ENCODE measurements around the gene PIGW. TPM values are rescaled to one million over a fixed set of nuclear protein-coding genes. Genes with fewer than 3 reads are reported as not detected.

Gene PIGW
- 7.9 TPM for polyA plus RNA-seq

GRCh38 chr17:36534840-36535668 lies at the start of gene PIGW, which contains the start of gene MYO19:
TSS of gene PIGW (plus strand) at chr17:36534987. CDS start at chr17:36537102, 2,115 bp downstream.
TSS of gene MYO19 (minus strand) at chr17:36534868. CDS start at chr17:36532538, 2,330 bp downstream.
- Mint-ChIP-seq H3K27me3 (no peaks in the 10 kb centered on the region), H3K9me3 (no peaks in the 10 kb centered on the region), H3K4me3 (peak within 1 kb of the TSS; percentile 95 to 100 (median 96)), H3K36me3 (no peaks in the 10 kb centered on the region), H3K27ac (peak within 1 kb of the TSS; percentile 90 to 100 (median 98)), H3K4me1 (peaks cover 9 to 21% (median 13%) of the 10 kb centered on the region in 3 donors)

- peak overlapping the region; percentile 38 to 98 (median 80) for H3K4me3 Mint-ChIP-seq
- H3K9me3 Mint-ChIP-seq, result no peaks in the 10 kb centered on the region
- peaks cover 5% of the 10 kb centered on the region for H3K36me3 Mint-ChIP-seq
- peak overlapping the region in 1 of 3 donors; percentile 31 for H3K27ac Mint-ChIP-seq
- peaks cover 23% of the 10 kb centered on the region for H3K27me3 Mint-ChIP-seq
- peaks cover 19 to 25% (median 23%) of the 10 kb centered on the region in 3 donors for H3K4me1 Mint-ChIP-seq
Observed at GRCh38 chr17:36485027-36485426, 49.8 kb upstream of the PIGW start.

- Mint-ChIP-seq H3K27ac (peak overlapping the region; percentile 49 to 99 (median 82)), H3K4me3 (peak overlapping the region; percentile 90 to 100 (median 98)), H3K9me3 (no peaks in the 10 kb centered on the region), H3K27me3 (peaks cover 22% of the 10 kb centered on the region), H3K36me3 (peaks cover 8% of the 10 kb centered on the region), H3K4me1 (peaks cover 24 to 28% (median 25%) of the 10 kb centered on the region in 3 donors)
Observed at GRCh38 chr17:36485805-36486203, 49.0 kb upstream of the PIGW start.

- H3K9me3 Mint-ChIP-seq, result no peaks in the 10 kb centered on the region
- peaks cover 18% of the 10 kb centered on the region for H3K27me3 Mint-ChIP-seq
- H3K27ac Mint-ChIP-seq, result peak within 1 kb of the TSS; percentile 49 to 99 (median 82)
- H3K36me3 Mint-ChIP-seq, result peaks cover 8% of the 10 kb centered on the region
- peaks cover 24 to 30% (median 25%) of the 10 kb centered on the region in 3 donors for H3K4me1 Mint-ChIP-seq
- H3K4me3 Mint-ChIP-seq, result peak within 1 kb of the TSS; percentile 90 to 100 (median 98)
Observed at GRCh38 chr17:36486204-36487194, 48.3 kb upstream of the PIGW start, which contains the start of gene ZNHIT3. TSS of gene ZNHIT3 (plus strand) at chr17:36486681. CDS start at chr17:36486700, 19 bp downstream.

- no peak overlapping the region for H3K27ac Mint-ChIP-seq
- H3K9me3 Mint-ChIP-seq, result no peaks in the 10 kb centered on the region
- H3K36me3 Mint-ChIP-seq, result peaks cover 6% of the 10 kb centered on the region
- H3K4me1 Mint-ChIP-seq, result peaks cover 8 to 13% (median 11%) of the 10 kb centered on the region in 3 donors
- H3K4me3 Mint-ChIP-seq, result no peak overlapping the region
- H3K27me3 Mint-ChIP-seq, result no peaks in the 10 kb centered on the region
Observed at GRCh38 chr17:36493956-36494355, 40.8 kb upstream of the PIGW start.

- H3K9me3 Mint-ChIP-seq, result no peaks in the 10 kb centered on the region
- no peaks in the 10 kb centered on the region for H3K27me3 Mint-ChIP-seq
- peaks cover 6% of the 10 kb centered on the region for H3K36me3 Mint-ChIP-seq
- no peak overlapping the region for H3K27ac Mint-ChIP-seq
- peaks cover 4 to 8% (median 8%) of the 10 kb centered on the region in 3 donors for H3K4me1 Mint-ChIP-seq
- no peak overlapping the region for H3K4me3 Mint-ChIP-seq
Observed at GRCh38 chr17:36494674-36495073, 40.1 kb upstream of the PIGW start.

- no peaks in the 10 kb centered on the region for H3K27me3 Mint-ChIP-seq
- H3K27ac Mint-ChIP-seq, result no peak overlapping the region
- H3K36me3 Mint-ChIP-seq, result peaks cover 4% of the 10 kb centered on the region
- no peak overlapping the region for H3K4me3 Mint-ChIP-seq
- no peaks in the 10 kb centered on the region for H3K9me3 Mint-ChIP-seq
- peaks cover 2 to 6% (median 4%) of the 10 kb centered on the region in 3 donors for H3K4me1 Mint-ChIP-seq
Observed at GRCh38 chr17:36495076-36495578, 39.7 kb upstream of the PIGW start.

GRCh38 chr17:36496018-36496789 lies 38.6 kb upstream of the PIGW start:
- Mint-ChIP-seq H3K27ac (peak overlapping the region in 2 of 3 donors; percentile 4 to 84), H3K36me3 (peaks cover 2% of the 10 kb centered on the region), H3K9me3 (no peaks in the 10 kb centered on the region), H3K4me1 (peaks cover 0 to 2% (median under 1%) of the 10 kb centered on the region in 3 donors), H3K4me3 (no peak overlapping the region), H3K27me3 (no peaks in the 10 kb centered on the region)

GRCh38 chr17:36498155-36498554 lies 36.6 kb upstream of the PIGW start:
- no peaks in the 10 kb centered on the region for H3K27me3 Mint-ChIP-seq
- no peaks in the 10 kb centered on the region for H3K36me3 Mint-ChIP-seq
- no peaks in the 10 kb centered on the region for H3K9me3 Mint-ChIP-seq
- no peak overlapping the region for H3K4me3 Mint-ChIP-seq
- H3K27ac Mint-ChIP-seq, result no peak overlapping the region
- peaks cover 0 to 5% (median 2%) of the 10 kb centered on the region in 3 donors for H3K4me1 Mint-ChIP-seq

GRCh38 chr17:36498560-36499300 lies 36.1 kb upstream of the PIGW start:
- H3K4me3 Mint-ChIP-seq, result no peak overlapping the region

GRCh38 chr17:36500745-36501225 lies 34.0 kb upstream of the PIGW start:
- Mint-ChIP-seq H3K4me1 (peaks cover 0 to 5% (median 2%) of the 10 kb centered on the region in 3 donors), H3K27ac (no peak overlapping the region), H3K9me3 (no peaks in the 10 kb centered on the region), H3K27me3 (no peaks in the 10 kb centered on the region), H3K36me3 (no peaks in the 10 kb centered on the region), H3K4me3 (no peak overlapping the region)

More at GRCh38 chr17:36498560-36499300, 36.1 kb upstream of the PIGW start:
- Mint-ChIP-seq H3K27me3 (no peaks in the 10 kb centered on the region), H3K4me1 (peaks cover 0 to 5% (median 2%) of the 10 kb centered on the region in 3 donors), H3K9me3 (no peaks in the 10 kb centered on the region), H3K36me3 (no peaks in the 10 kb centered on the region), H3K27ac (peak overlapping the region in 1 of 3 donors; percentile 10)

- Mint-ChIP-seq H3K4me1 (peaks cover 0 to 5% (median 2%) of the 10 kb centered on the region in 3 donors), H3K27ac (no peak overlapping the region), H3K27me3 (no peaks in the 10 kb centered on the region), H3K9me3 (no peaks in the 10 kb centered on the region), H3K36me3 (no peaks in the 10 kb centered on the region), H3K4me3 (no peak overlapping the region)
Observed at GRCh38 chr17:36501351-36501750, 33.4 kb upstream of the PIGW start.

GRCh38 chr17:36501963-36502362 lies 32.8 kb upstream of the PIGW start:
- no peaks in the 10 kb centered on the region for H3K9me3 Mint-ChIP-seq
- no peak overlapping the region for H3K27ac Mint-ChIP-seq
- no peaks in the 10 kb centered on the region for H3K36me3 Mint-ChIP-seq
- peaks cover 0 to 5% (median 2%) of the 10 kb centered on the region in 3 donors for H3K4me1 Mint-ChIP-seq
- H3K27me3 Mint-ChIP-seq, result no peaks in the 10 kb centered on the region
- H3K4me3 Mint-ChIP-seq, result no peak overlapping the region
